IMR-90 (cell line): ENCODE data around the gene RAP1A. TPM values are rescaled to one million over a fixed set of nuclear protein-coding genes. Genes with fewer than 3 reads are reported as not detected.
A peak's percentile ranks its signal among the peaks of the same experiment; 100 is the strongest.

ENCODE experiments used
- ATAC-seq: fragments of 200-7000 bp; cut with Tn5 transposase; 2 replicates; pipeline ENCODE4 v1.9.1; 2020; ENCODE audit warnings: low read depth, mild to moderate bottlenecking, moderate library complexity
- BruUV-seq: library from RNA; stranded (reverse); fragments of 400-500 nt; replicated peaks from 2 replicates; lab custom pipeline; 2021; lab: Mats Ljungman, UMichigan
- CTCF ChIA-PET: fragments of 300-600 bp; formaldehyde crosslinking; extraction: SDS; loops from one replicate; lab custom pipeline; 2021; ENCODE audit warnings: antibody characterized with exemption; lab: Yijun Ruan, JAX
- POLR2A ChIA-PET: fragments of 300-600 bp; sonication (Branson Sonifier 250); formaldehyde crosslinking; loops from one replicate; lab custom pipeline; 2022; ENCODE audit warnings: antibody characterized with exemption; ENCODE audit not compliant: unreplicated experiment; lab: Charles Lee
- DNase-seq: peaks from one replicate; pipeline ENCODE4 v3.0.0; 2013
- H2AFZ ChIP-seq: replicated peaks from 2 replicates; pipeline ENCODE3; 2013; ENCODE audit warnings: low read length, mild to moderate bottlenecking; ENCODE audit not compliant: poor library complexity
- H2AK5ac ChIP-seq: 2 replicates; pipeline ENCODE4 v1.6.1; 2013; ENCODE audit warnings: low read depth, low read length, inconsistent platforms
- H2AK9ac ChIP-seq: replicated peaks from 2 replicates; pipeline ENCODE3; 2013; ENCODE audit warnings: mild to moderate bottlenecking, low read depth, low read length, moderate library complexity; ENCODE audit not compliant: poor library complexity
- H2BK120ac ChIP-seq: 2 replicates; pipeline ENCODE4 v1.6.1; 2013; ENCODE audit warnings: low read depth, low read length, inconsistent platforms
- H2BK15ac ChIP-seq: 3 replicates; pipeline ENCODE4 v1.6.1; 2013; ENCODE audit warnings: low read depth, low read length, inconsistent platforms
- H2BK20ac ChIP-seq: 2 replicates; pipeline ENCODE4 v1.6.1; 2013; ENCODE audit warnings: low read depth, mild to moderate bottlenecking, inconsistent platforms, low read length, moderate library complexity
- H2BK5ac ChIP-seq: 2 replicates; pipeline ENCODE4 v1.6.1; 2013; ENCODE audit warnings: mild to moderate bottlenecking, low read depth, low read length, inconsistent platforms; ENCODE audit not compliant: poor library complexity, severe bottlenecking
- H3K14ac ChIP-seq: replicated peaks from 2 replicates; pipeline ENCODE4 v1.6.1; 2013; ENCODE audit warnings: low read depth, low read length, inconsistent platforms
- H3K18ac ChIP-seq: 2 replicates; pipeline ENCODE4 v1.6.1; 2013; ENCODE audit warnings: low read depth, low read length, control low read depth
- H3K23ac ChIP-seq: 2 replicates; pipeline ENCODE4 v1.6.1; 2013; ENCODE audit warnings: low read depth, low read length, inconsistent platforms
- H3K27ac ChIP-seq: 2 replicates; pipeline ENCODE4 v1.5.1; 2013; ENCODE audit warnings: mild to moderate bottlenecking, control low read depth, low read length; ENCODE audit not compliant: insufficient read depth
- H3K27me3 ChIP-seq: 2 replicates; pipeline ENCODE4 v1.6.1; 2013; ENCODE audit warnings: low read length; ENCODE audit not compliant: control insufficient read depth, insufficient read depth
- H3K36me3 ChIP-seq: 2 replicates; pipeline ENCODE4 v1.6.1; 2013; ENCODE audit warnings: low read length, mixed read lengths; ENCODE audit not compliant: control insufficient read depth, insufficient read depth
- H3K4ac ChIP-seq: 2 replicates; pipeline ENCODE4 v1.6.1; 2013; ENCODE audit warnings: low read depth, low read length, inconsistent platforms
- H3K4me1 ChIP-seq: 2 replicates; pipeline ENCODE4 v1.6.1; 2013; ENCODE audit warnings: low read length, mixed read lengths; ENCODE audit not compliant: control insufficient read depth, insufficient read depth
- H3K4me2 ChIP-seq: 2 replicates; pipeline ENCODE4 v1.6.1; 2013; ENCODE audit warnings: low read depth, mild to moderate bottlenecking, control low read depth, low read length, moderate library complexity
- H3K4me3 ChIP-seq: 2 replicates; pipeline ENCODE4 v1.5.1; 2013; ENCODE audit warnings: low read depth, mild to moderate bottlenecking, control low read depth, low read length, moderate library complexity; ENCODE audit not compliant: insufficient read depth
- H3K56ac ChIP-seq: 2 replicates; pipeline ENCODE4 v1.6.1; 2013; ENCODE audit warnings: low read length, inconsistent platforms; ENCODE audit not compliant: insufficient read depth; ENCODE audit errors: extremely low read depth
- H3K79me1 ChIP-seq, 2 experiments: 2 replicates each; pipeline ENCODE4 v1.6.1; 2013; ENCODE audit warnings: low read length in 2 of 2, inconsistent platforms in 1 of 2, low read depth in 1 of 2
- H3K9ac ChIP-seq: 2 replicates; pipeline ENCODE4 v1.6.1; 2013; ENCODE audit warnings: low read depth, low read length, control low read depth
- H3K9me1 ChIP-seq: 2 replicates; pipeline ENCODE4 v1.6.1; 2013; ENCODE audit warnings: low read length, inconsistent platforms; ENCODE audit not compliant: insufficient read depth
- H3K9me3 ChIP-seq: 2 replicates; pipeline ENCODE4 v1.6.1; 2013; ENCODE audit warnings: low read length; ENCODE audit not compliant: control insufficient read depth, insufficient read depth
- H4K20me1 ChIP-seq: 2 replicates; pipeline ENCODE4 v1.6.1; 2013; ENCODE audit warnings: low read length, inconsistent platforms; ENCODE audit not compliant: insufficient read depth
- H4K5ac ChIP-seq: 2 replicates; pipeline ENCODE4 v1.6.1; 2013; ENCODE audit warnings: mild to moderate bottlenecking, low read depth, low read length, control low read depth
- H4K8ac ChIP-seq, 2 experiments: 2 replicates each; pipeline ENCODE4 v1.6.1; 2013; ENCODE audit warnings: low read depth in 2 of 2, low read length in 2 of 2, control low read depth in 1 of 2, inconsistent platforms in 1 of 2
- H4K91ac ChIP-seq: 2 replicates; pipeline ENCODE4 v1.6.1; 2013; ENCODE audit warnings: low read depth, low read length, inconsistent platforms; ENCODE audit not compliant: insufficient read depth
- BHLHE40 ChIP-seq: fragments of 150-350 bp; IDR thresholded peaks from 2 replicates; pipeline ENCODE4 v1.6.1; 2016; ENCODE audit warnings: mild to moderate bottlenecking, low read depth, low read length
- CEBPB ChIP-seq: IDR thresholded peaks from 2 replicates; pipeline ENCODE4 v1.6.1; 2012; ENCODE audit warnings: low read depth, low read length, improper control_type of control experiment
- CHD1 ChIP-seq: IDR thresholded peaks from 2 replicates; pipeline ENCODE4 v1.6.1; 2012; ENCODE audit warnings: low read depth, low read length, improper control_type of control experiment
- FOS ChIP-seq: fragments of 150-350 bp; IDR thresholded peaks from 2 replicates; pipeline ENCODE4 v1.6.1; 2016; ENCODE audit warnings: low read depth, low read length
- MAFK ChIP-seq: IDR thresholded peaks from 2 replicates; pipeline ENCODE4 v1.6.1; 2012; ENCODE audit warnings: low read depth, low read length, improper control_type of control experiment
- MXI1 ChIP-seq: IDR thresholded peaks from 2 replicates; pipeline ENCODE4 v1.6.1; 2012; ENCODE audit warnings: low read depth, mild to moderate bottlenecking, low read length, moderate library complexity, borderline replicate concordance
- NFE2L2 ChIP-seq: fragments of 150-350 bp; IDR thresholded peaks from 2 replicates; pipeline ENCODE4 v1.6.1; 2016; ENCODE audit warnings: low read depth, mild to moderate bottlenecking, low read length
- POLR2A ChIP-seq: IDR thresholded peaks from 2 replicates; pipeline ENCODE4 v1.6.1; 2012; ENCODE audit warnings: mild to moderate bottlenecking, low read depth, low read length
- RCOR1 ChIP-seq: IDR thresholded peaks from 2 replicates; pipeline ENCODE4 v1.6.1; 2012; ENCODE audit warnings: mild to moderate bottlenecking, low read length, improper control_type of control experiment; ENCODE audit not compliant: insufficient replicate concordance
- RFX5 ChIP-seq: IDR thresholded peaks from 2 replicates; pipeline ENCODE4 v1.8.0; 2012; ENCODE audit warnings: low read depth, mild to moderate bottlenecking, low read length, moderate library complexity
- SMC3 ChIP-seq: fragments of 150-350 bp; IDR thresholded peaks from 2 replicates; pipeline ENCODE4 v1.6.1; 2016; ENCODE audit warnings: low read depth, mild to moderate bottlenecking, antibody characterized with exemption, low read length, moderate library complexity
- WGBS, 2 experiments: methylation state at CpG; one replicate each; pipeline versions ENCODE4 v1.1.5 to v1.1.7; 2013; ENCODE audit warnings: missing lambda C conversion rate in 2 of 2; ENCODE audit not compliant: insufficient read length in 1 of 2; ENCODE audit errors: extremely low coverage in 2 of 2; 5-methylcytosine and 5-hydroxymethylcytosine counted together
- dilution Hi-C: fragments of 300-500 bp; cut with HindIII; formaldehyde crosslinking; loops from one replicate; pipeline ENCODE4 v1.14.3; 2018; ENCODE audit warnings: low sequenced_read_pairs; ENCODE audit not compliant: unreplicated experiment
- in situ Hi-C: fragments of 300-500 bp; cut with MboI; formaldehyde crosslinking; loops from 3 replicates; pipeline ENCODE4 v1.14.3; 2019; ENCODE audit warnings: low sequenced_read_pairs, inconsistent platforms, mixed read lengths
- intact Hi-C: fragments of 100-400 bp; cut with micrococcal nuclease; formaldehyde crosslinking; loops from 2 replicates; pipeline ENCODE4 v1.10.0; 2022
- polyA plus RNA-seq, 3 experiments: library from polyadenylated mRNA; depleted of rRNA; stranded (reverse); fragments of >200 nt; gene quantifications; 2 replicates each; pipeline ENCODE4 v1.2.3, GENCODE V29; 2012; ENCODE audit warnings: low replicate concordance in 1 of 3
- total RNA-seq: library from RNA; depleted of rRNA; stranded (reverse); fragments of >200 nt; gene quantifications from 2 replicates; pipeline ENCODE4 v1.2.3, GENCODE V29; 2012
- TF ChIP-seq, protein P1 (sequence below): conservative IDR thresholded peaks from 2 replicates; pipeline ENCODE4 v1.5.1; 2012; ENCODE audit warnings: mild to moderate bottlenecking, low read depth, low read length, improper control_type of control experiment
- TF ChIP-seq, protein P2 (sequence below): fragments of 150-350 bp; IDR thresholded peaks from 2 replicates; pipeline ENCODE4 v1.6.1; 2017; ENCODE audit warnings: mild to moderate bottlenecking, antibody characterized with exemption, low read length, low read depth

The RAP1A gene
- total and polyA plus RNA-seq, 2 of the 4 experiments (the other 2 are of a cell fraction) = 18.1 to 43.6 TPM

DNA sequence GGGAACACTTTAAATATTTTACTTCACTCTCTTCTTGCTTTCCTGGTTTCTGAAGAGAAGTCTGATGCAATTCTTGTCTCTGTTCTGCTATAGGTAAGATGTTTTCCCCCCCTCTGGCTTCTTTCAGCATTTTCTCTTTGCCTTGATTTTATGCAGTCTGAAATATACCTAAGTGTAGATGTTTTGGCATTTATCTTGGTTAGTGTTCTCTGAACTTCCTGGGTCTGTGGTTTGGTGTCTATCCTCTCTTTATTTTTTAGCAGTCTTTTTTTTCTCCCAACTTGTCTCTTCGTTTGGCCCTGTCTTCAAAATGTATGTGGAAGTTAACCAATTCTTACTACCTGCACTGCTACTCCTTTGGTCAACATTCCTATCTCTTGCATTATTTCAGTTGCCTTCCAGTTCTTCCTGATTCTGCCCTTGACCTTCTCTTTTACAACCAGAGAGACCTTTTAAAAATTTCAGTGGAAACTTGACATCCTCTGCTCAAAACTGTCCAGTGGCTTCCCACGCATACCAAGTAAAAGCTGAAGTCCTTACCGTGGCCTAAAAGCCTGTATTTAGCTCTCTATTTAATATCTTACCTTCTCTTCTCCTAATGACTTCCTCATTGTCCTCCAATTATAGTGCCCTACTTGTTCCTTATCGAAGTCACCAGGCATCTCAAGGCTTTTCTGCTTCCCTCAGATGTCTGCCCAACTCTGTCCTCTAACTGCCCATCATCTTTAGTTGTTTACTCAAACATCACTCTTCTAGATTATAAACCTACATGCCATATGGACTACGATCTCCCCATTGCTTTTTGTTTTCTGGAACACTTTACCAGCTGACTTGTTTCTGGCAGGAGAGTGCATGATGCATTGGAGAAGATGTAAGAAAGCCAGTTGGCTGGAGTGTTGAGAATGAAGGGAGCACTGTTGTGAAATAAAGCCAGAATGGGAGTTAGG, 40.9 kb downstream of the RAP1A start:
- no peaks in the 10 kb centered on the region for H3K9me3 ChIP-seq
- no peak for ATAC-seq
- H2BK15ac ChIP-seq = no peak overlapping the region
- dilution Hi-C loops (no loop called here), in situ Hi-C loops (loop anchor here (10.0 kb wide), 1 partner anchor 436 kb away; the partner anchor contains the start of gene CHI3L2), intact Hi-C loops (no loop called here)
- H3K27me3 ChIP-seq = no peaks in the 10 kb centered on the region
- H4K20me1 ChIP-seq = peaks cover 24% of the 10 kb centered on the region; the same call in 1 of the 2 replicates
- H2AK9ac ChIP-seq = no peak overlapping the region
- H4K5ac ChIP-seq = no peak overlapping the region
- 0 out of 2 replicates have a peak overlapping the region, but pooled peaks have one; percentile 69 for H3K18ac ChIP-seq
- 0 out of 2 replicates have a peak overlapping the region, but pooled peaks have one; percentile 2 for H2AK5ac ChIP-seq
- ChIA-PET POLR2A (no interaction called here), CTCF (interaction anchor here (0.9 kb wide), 1 partner anchor 54 kb away, joined by 3 read pairs; no protein-coding TSS in a partner anchor)
- H3K4me1 ChIP-seq = peaks cover 8% of the 10 kb centered on the region
- no peaks in the 10 kb centered on the region for H3K9me1 ChIP-seq
- no peak overlapping the region for H3K4ac ChIP-seq
- no peak overlapping the region for H2BK120ac ChIP-seq
- H2BK5ac ChIP-seq = no peak overlapping the region
- 0 out of 2 replicates have a peak, but pooled peaks cover 2% of the 10 kb centered on the region for H3K36me3 ChIP-seq
- H3K14ac ChIP-seq = no peak overlapping the region; the same call in 1 of the 2 replicates
- peaks cover 25 to 59% of the 10 kb centered on the region in 2 experiments; a peak in 3 of 4 replicates for H3K79me1 ChIP-seq
- DNase-seq = peak; percentile 11
- H3K23ac ChIP-seq = peak overlapping the region; percentile 26
- H2AFZ ChIP-seq = no peak overlapping the region
- H3K9ac ChIP-seq = no peak overlapping the region
- WGBS, 2 experiments = 70% methylated on average over 2 of the region's 5 CpGs; no CpG with 5 or more reads in 1 of the 2 experiments
- no peak overlapping the region for H3K27ac ChIP-seq
- H4K91ac ChIP-seq = no peak overlapping the region
- H2BK20ac ChIP-seq = no peak overlapping the region
- H4K8ac ChIP-seq = no peak overlapping the region
- BruUV-seq = no TSS peak
- no peak overlapping the region for H3K4me3 ChIP-seq
- no peak overlapping the region for H3K56ac ChIP-seq
- no peak overlapping the region for H3K4me2 ChIP-seq
- TF ChIP-seq, protein P1, sequence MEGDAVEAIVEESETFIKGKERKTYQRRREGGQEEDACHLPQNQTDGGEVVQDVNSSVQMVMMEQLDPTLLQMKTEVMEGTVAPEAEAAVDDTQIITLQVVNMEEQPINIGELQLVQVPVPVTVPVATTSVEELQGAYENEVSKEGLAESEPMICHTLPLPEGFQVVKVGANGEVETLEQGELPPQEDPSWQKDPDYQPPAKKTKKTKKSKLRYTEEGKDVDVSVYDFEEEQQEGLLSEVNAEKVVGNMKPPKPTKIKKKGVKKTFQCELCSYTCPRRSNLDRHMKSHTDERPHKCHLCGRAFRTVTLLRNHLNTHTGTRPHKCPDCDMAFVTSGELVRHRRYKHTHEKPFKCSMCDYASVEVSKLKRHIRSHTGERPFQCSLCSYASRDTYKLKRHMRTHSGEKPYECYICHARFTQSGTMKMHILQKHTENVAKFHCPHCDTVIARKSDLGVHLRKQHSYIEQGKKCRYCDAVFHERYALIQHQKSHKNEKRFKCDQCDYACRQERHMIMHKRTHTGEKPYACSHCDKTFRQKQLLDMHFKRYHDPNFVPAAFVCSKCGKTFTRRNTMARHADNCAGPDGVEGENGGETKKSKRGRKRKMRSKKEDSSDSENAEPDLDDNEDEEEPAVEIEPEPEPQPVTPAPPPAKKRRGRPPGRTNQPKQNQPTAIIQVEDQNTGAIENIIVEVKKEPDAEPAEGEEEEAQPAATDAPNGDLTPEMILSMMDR = no peak
- no peak for TF ChIP-seq NFE2L2
- TF ChIP-seq, protein P2, sequence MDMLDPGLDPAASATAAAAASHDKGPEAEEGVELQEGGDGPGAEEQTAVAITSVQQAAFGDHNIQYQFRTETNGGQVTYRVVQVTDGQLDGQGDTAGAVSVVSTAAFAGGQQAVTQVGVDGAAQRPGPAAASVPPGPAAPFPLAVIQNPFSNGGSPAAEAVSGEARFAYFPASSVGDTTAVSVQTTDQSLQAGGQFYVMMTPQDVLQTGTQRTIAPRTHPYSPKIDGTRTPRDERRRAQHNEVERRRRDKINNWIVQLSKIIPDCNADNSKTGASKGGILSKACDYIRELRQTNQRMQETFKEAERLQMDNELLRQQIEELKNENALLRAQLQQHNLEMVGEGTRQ = no peak
- TF ChIP-seq RCOR1 = no peak
- no peak for TF ChIP-seq BHLHE40
- TF ChIP-seq CEBPB = no peak
- TF ChIP-seq CHD1 = no peak
- TF ChIP-seq RFX5 = no peak
- no peak for TF ChIP-seq MAFK
- TF ChIP-seq SMC3 = no peak
- TF ChIP-seq POLR2A = no peak
- TF ChIP-seq FOS = no peak
- TF ChIP-seq MXI1 = no peak
